ENCODE results near the gene TSPAN18. TPM values are rescaled to one million over a fixed set of nuclear protein-coding genes. Genes with fewer than 3 reads are reported as not detected.

TSPAN18 gene
- total RNA-seq, 1 experiment from 2014 or later = not detected

- DNase-seq (ENCODE audit: low spot score) = no peak
These were observed 230.3 kb downstream of the TSPAN18 start for GRCh38 chr11:44957040-44957515.

GRCh38 chr11:44957776-44958564 lies 231.2 kb downstream of the TSPAN18 start:
- DNase-seq (ENCODE audit: low spot score) = no peak

- DNase-seq (ENCODE audit: low spot score) = no peak
These were observed 232.3 kb downstream of the TSPAN18 start for GRCh38 chr11:44959064-44959463.

- DNase-seq (ENCODE audit: low spot score) = no peak
These were observed 233.6 kb downstream of the TSPAN18 start for GRCh38 chr11:44960200-44960845.

- no peak for DNase-seq (ENCODE audit: low spot score)
These were observed 235.7 kb downstream of the TSPAN18 start for GRCh38 chr11:44962464-44962863.

DNA sequence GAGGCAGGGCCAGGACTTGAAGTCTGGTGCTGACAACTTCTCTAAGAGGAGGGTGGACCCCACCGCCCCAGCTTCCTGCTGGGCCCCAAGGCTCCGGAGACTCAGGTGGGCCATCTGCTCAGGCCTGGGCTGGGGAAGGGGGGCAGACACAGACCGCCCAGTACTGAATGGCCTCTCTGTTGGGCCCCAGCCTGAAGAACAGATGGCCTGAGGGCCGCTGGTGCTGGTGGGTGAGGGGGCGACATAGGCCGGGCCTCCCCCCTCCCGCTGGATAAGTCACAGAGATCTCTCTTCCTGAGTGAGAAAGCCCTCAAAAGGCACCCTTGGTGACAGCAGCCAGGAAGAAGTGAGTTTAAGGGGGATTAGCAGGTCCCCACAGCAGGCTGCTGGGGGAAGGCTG lies 236.4 kb downstream of the TSPAN18 start:
- no peak for DNase-seq (ENCODE audit: low spot score)

- no peak for DNase-seq (ENCODE audit: low spot score)
These were observed 237.2 kb downstream of the TSPAN18 start for GRCh38 chr11:44963948-44964347.

DNA sequence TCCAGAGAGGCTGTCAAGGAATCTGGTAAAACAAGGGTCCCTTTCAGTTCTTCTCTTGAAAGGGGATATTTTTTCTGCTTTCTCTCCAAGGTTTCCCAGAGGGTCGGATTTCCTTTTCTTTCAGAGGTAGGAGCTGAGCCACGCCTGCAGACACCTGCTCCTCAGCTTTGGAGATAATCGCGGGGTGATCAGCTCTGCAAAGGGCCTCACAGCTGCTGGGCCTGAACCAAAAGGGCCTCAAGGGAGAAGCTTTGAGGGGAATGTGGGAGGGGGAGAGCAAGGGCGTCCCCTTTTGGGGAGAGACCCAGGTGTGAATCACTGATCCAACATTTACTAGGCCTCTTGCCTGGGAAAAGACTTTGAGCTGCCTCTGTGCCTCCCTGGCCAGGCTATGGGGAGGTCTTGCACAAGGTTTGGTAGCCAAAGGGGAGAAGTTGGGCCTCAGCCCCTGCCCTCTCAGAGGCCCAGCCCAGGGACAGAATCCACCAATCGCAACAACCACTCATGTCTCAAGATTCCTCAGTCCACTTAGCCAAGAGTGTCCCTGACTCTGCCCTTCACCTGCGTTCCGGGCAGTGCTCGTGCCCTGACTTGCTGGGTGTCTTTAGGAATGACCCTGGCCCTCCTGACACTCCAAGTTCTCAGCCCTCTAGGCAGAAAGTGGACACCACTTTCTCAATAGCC lies 237.9 kb downstream of the TSPAN18 start:
- no peak for DNase-seq (ENCODE audit: low spot score)

DNA sequence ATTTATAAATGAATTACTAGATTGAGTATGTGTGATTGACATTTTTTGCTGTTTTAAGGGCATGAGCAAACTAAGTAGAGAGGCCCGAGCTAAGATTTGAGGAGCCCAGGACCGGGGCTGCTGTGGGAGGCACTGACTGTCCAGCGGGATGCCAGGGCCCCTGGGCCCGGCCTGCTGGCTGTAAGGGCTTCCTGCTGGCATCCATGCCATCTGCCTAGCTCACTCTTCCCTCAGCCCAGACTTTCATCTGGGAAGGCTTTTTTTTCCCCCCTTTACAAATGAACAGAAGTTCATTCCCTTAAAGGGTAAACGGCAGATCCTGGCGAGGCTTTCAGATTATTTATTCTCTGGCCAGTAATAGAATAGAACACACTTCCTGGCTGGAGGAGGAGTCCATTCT lies 239.9 kb downstream of the TSPAN18 start:
- DNase-seq (ENCODE audit: low spot score) = no peak

- no peak for DNase-seq (ENCODE audit: low spot score)
These were observed 241.3 kb downstream of the TSPAN18 start for GRCh38 chr11:44967930-44968496.

GRCh38 chr11:44968510-44968909 lies 241.7 kb downstream of the TSPAN18 start:
- no peak for DNase-seq (ENCODE audit: low spot score)

DNA sequence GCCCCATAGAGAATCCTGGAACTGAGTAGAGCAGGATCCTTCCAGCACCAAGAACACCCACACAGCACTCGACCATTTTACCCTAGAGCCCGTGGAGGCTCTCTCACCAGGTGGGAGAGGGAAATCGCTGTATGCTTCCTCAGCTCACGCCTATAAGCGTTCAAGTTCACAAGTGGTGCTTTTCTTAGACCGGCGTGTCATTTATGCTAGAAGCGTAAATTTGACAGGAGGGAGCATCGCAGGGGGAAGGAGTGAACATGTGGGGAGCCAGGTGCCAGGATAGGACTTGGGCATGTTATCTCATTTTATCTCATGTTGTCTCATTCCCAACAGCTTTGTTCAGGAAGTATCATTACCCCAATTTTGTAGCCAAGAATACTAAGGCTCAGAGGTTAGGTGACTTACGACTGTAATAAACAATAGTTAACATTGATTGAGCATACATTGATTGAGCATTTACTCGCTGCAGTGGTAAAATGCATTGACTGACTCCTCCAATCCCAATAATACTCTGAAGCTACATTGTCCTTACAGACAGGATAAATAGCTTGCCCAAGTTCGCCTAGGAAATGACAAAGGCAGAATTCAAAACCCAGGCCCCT lies 243.0 kb downstream of the TSPAN18 start:
- no peak for DNase-seq (ENCODE audit: low spot score)

GRCh38 chr11:44970293-44970692 lies 243.5 kb downstream of the TSPAN18 start:
- no peak for DNase-seq (ENCODE audit: low spot score)

GRCh38 chr11:44971185-44971584 lies 244.4 kb downstream of the TSPAN18 start:
- DNase-seq (ENCODE audit: low spot score) = no peak

DNA sequence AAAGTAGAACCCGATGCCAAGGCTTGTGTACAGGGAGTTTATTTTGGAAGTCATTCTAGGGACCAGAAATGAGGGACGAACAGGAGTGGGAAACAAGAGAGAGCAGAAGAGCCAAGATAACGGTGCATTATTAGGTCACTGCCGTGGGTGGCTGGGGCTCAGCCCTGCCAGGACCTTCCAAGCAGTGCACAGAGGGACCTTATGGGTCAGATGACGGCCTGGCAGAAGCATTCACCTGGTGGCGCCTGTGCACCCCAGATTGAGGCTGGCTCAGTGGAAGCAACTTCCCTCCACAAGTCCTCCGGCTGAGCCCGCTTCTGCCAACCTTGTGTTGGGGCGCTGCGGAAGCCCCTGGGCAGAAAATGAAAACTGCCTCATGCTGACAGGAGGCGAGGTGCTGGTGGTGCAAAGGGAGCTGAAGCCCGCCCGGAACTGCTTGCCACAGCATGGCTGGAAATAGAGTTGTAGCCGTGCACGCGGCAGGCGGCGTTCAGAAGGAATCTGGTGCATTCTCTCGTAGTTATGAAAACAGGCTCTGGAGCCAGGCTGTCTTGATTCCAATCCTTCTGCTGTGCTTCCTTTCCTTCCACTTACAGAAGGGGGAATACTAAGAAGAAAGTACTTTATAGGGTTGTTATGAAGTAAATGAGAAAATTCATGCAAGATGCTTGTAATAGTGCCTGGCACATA lies 246.1 kb downstream of the TSPAN18 start:
- DNase-seq (ENCODE audit: low spot score) = no peak

DNA sequence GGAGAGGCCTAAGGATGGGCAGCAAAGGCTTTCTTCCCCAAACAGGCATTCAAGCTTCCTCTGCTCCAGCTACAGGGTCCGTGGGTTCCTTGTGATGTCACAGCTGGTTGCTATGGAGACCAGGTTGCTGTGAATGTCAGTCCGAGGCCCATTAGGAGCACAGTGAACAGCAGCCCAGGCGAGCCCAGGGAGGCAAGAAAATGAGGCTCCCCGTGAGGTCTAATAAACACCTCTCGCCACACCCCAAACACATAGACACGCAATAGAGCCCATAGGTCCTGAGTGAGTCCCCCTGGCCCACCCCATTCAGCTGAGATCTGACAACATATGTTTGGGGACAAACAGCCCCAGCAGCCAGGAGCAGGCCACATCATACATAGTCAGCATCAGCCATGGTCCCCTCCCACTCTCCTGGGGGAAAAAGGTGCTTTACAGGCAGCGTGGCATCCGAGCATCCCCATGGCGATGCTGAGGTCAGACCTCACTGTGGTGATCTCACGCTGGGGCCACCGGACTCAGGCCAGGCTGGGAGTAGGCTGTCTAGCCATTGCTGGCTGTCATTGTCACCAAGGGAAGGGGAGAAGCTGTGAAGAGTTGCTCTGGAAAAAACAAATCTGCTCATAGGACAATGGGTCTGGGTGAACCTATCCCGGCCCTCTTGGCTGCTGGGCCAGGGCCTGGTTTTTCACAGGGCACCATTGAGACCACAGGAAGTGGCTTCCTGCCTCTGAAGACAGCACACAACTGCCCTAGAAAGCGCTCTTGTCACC lies 247.1 kb downstream of the TSPAN18 start:
- peak; percentile 42 for DNase-seq (ENCODE audit: low spot score)

- DNase-seq (ENCODE audit: low spot score) = no peak
These were observed 247.7 kb downstream of the TSPAN18 start for GRCh38 chr11:44974402-44975000.

DNA sequence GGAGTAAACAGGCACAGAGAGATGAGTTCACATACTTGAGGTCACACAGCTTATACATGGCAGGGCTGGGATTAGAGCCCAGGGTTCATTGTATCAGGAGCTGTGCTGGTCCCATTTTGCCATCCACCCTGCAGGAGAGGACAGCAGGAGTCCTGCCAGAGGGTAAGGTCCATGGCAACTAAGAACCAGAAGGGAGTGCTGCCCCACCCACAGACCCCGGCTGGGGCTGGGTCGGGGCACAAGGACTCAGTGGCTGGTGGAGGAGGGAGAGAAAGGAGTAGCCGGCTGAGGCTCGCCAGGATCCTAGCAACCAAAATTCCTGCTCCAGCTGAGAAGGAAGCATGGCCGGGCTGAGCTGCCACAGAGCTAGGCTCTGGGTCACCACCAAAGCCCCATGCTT lies 249.8 kb downstream of the TSPAN18 start:
- DNase-seq (ENCODE audit: low spot score) = no peak

- peak; percentile 42 for DNase-seq (ENCODE audit: low spot score)
These were observed 250.8 kb downstream of the TSPAN18 start for GRCh38 chr11:44977493-44977984.
